ENCODE data around the gene SETDB2.

SETDB2 gene

GRCh38 chr13:49435992-49436391 is 8.1 kb upstream of the SETDB2 start:
- no peaks in the 10 kb centered on the region for H3K4me1 Mint-ChIP-seq
- H3K27me3 Mint-ChIP-seq (ENCODE audit: low read depth, poor library complexity), result peaks cover 4% of the 10 kb centered on the region
- TF ChIP-seq CTCF (IDR thresholded peaks at IDR 0.05), result no peak
- no peaks in the 10 kb centered on the region for H3K9me3 Mint-ChIP-seq
- DNase-seq, result no peak
- no peak overlapping the region for H3K27ac Mint-ChIP-seq
- peaks cover 5% of the 10 kb centered on the region for H3K36me3 Mint-ChIP-seq (ENCODE audit: low read depth)
- H3K4me3 Mint-ChIP-seq, result no peak overlapping the region

GRCh38 chr13:49436890-49437289 is 7.2 kb upstream of the SETDB2 start:
- Mint-ChIP-seq H3K4me1 (no peaks in the 10 kb centered on the region), H3K4me3 (no peak overlapping the region), H3K27ac (no peak overlapping the region), H3K36me3 (ENCODE audit: low read depth) (peaks cover 6% of the 10 kb centered on the region), H3K9me3 (no peaks in the 10 kb centered on the region), H3K27me3 (ENCODE audit: low read depth, poor library complexity) (peaks cover 4% of the 10 kb centered on the region)
- DNase-seq, result no peak
- no peak for TF ChIP-seq CTCF (IDR thresholded peaks at IDR 0.05)

- peaks cover under 1% of the 10 kb centered on the region for H3K4me1 Mint-ChIP-seq
- H3K27ac Mint-ChIP-seq, result no peak overlapping the region
- no peak for DNase-seq
- H3K4me3 Mint-ChIP-seq, result no peak overlapping the region
- TF ChIP-seq CTCF (IDR thresholded peaks at IDR 0.05), result no peak
- H3K36me3 Mint-ChIP-seq (ENCODE audit: low read depth), result peaks cover 12% of the 10 kb centered on the region
- peaks cover 4% of the 10 kb centered on the region for H3K27me3 Mint-ChIP-seq (ENCODE audit: low read depth, poor library complexity)
- no peaks in the 10 kb centered on the region for H3K9me3 Mint-ChIP-seq
Measured at GRCh38 chr13:49437705-49438104, 6.4 kb upstream of the SETDB2 start.

- TF ChIP-seq CTCF (IDR thresholded peaks at IDR 0.05), result no peak
- no peak overlapping the region for H3K27ac Mint-ChIP-seq
- H3K9me3 Mint-ChIP-seq, result no peaks in the 10 kb centered on the region
- DNase-seq, result no peak
- no peak overlapping the region for H3K4me3 Mint-ChIP-seq
- H3K36me3 Mint-ChIP-seq (ENCODE audit: low read depth), result peaks cover 12% of the 10 kb centered on the region
- peaks cover 15% of the 10 kb centered on the region for H3K4me1 Mint-ChIP-seq
- H3K27me3 Mint-ChIP-seq (ENCODE audit: low read depth, poor library complexity), result peaks cover 4% of the 10 kb centered on the region
Measured at GRCh38 chr13:49439609-49440008, 4.5 kb upstream of the SETDB2 start.

- TF ChIP-seq CTCF (IDR thresholded peaks at IDR 0.05), result no peak
- H3K4me3 Mint-ChIP-seq, result no peak overlapping the region
- no peak overlapping the region for H3K27ac Mint-ChIP-seq
- peaks cover 27% of the 10 kb centered on the region for H3K4me1 Mint-ChIP-seq
- no peaks in the 10 kb centered on the region for H3K9me3 Mint-ChIP-seq
- DNase-seq, result no peak
- H3K27me3 Mint-ChIP-seq (ENCODE audit: low read depth, poor library complexity), result peaks cover 4% of the 10 kb centered on the region
- peaks cover 15% of the 10 kb centered on the region for H3K36me3 Mint-ChIP-seq (ENCODE audit: low read depth)
Measured at GRCh38 chr13:49441312-49441711, 2.8 kb upstream of the SETDB2 start.

- no peak overlapping the region for H3K27ac Mint-ChIP-seq
Measured at GRCh38 chr13:49441846-49442245, 2.2 kb upstream of the SETDB2 start.

More at GRCh38 chr13:49441846-49442245, 2.2 kb upstream of the SETDB2 start:
- Mint-ChIP-seq H3K27me3 (ENCODE audit: low read depth, poor library complexity) (peaks cover 4% of the 10 kb centered on the region), H3K4me3 (no peak overlapping the region), H3K4me1 (peaks cover 29% of the 10 kb centered on the region), H3K36me3 (ENCODE audit: low read depth) (peaks cover 18% of the 10 kb centered on the region), H3K9me3 (no peaks in the 10 kb centered on the region)
- TF ChIP-seq CTCF (IDR thresholded peaks at IDR 0.05), result no peak
- no peak for DNase-seq

All from nephron progenitor cell (in vitro differentiated cells).